CD4-positive, CD25-positive, alpha-beta regulatory T cell (primary cell): ENCODE measurements around the gene RHOT2. TPM values are rescaled to one million over a fixed set of nuclear protein-coding genes. Genes with fewer than 3 reads are reported as not detected.

Source experiments
- ATAC-seq, 2 donors: fragments of 150-1000 bp; cut with Tn5 transposase; one replicate each; pipeline ENCODE4 v1.10.0; 2021; ENCODE audit warnings: low read depth in 2 of 2, moderate number of reproducible peaks in 2 of 2, moderate library complexity in 1 of 2
- DNase-seq, 3 donors: peaks; one replicate each; pipeline versions ENCODE4 v3.0.0 to v3.0.0-alpha.2; 2012 to 2022; ENCODE audit warnings: mixed read lengths in 1 of 3
- H3K27ac ChIP-seq: one replicate; pipeline ENCODE4 v1.7.0; 2013; ENCODE audit warnings: mild to moderate bottlenecking, low read length; ENCODE audit not compliant: insufficient read depth, poor library complexity, severe bottlenecking
- H3K27me3 ChIP-seq: one replicate; pipeline ENCODE4 v1.7.0; 2013; ENCODE audit warnings: low read length; ENCODE audit not compliant: control insufficient read depth, insufficient read depth
- H3K36me3 ChIP-seq: one replicate; pipeline ENCODE4 v1.7.0; 2013; ENCODE audit warnings: mild to moderate bottlenecking, low read length, moderate library complexity; ENCODE audit not compliant: control insufficient read depth, insufficient read depth
- H3K4me1 ChIP-seq: 2 replicates; pipeline ENCODE4 v1.7.0; 2013; ENCODE audit warnings: mild to moderate bottlenecking, low read length; ENCODE audit not compliant: insufficient read depth, control insufficient read depth, poor library complexity, severe bottlenecking
- H3K4me3 ChIP-seq: one replicate; pipeline ENCODE4 v1.7.0; 2013; ENCODE audit warnings: low read depth, mild to moderate bottlenecking, low read length, moderate library complexity
- H3K9me3 ChIP-seq, 2 experiments: 1 replicate in 1 of 2; 2 replicates in 1 of 2; pipeline ENCODE4 v1.7.0; 2013; ENCODE audit warnings: low read length in 2 of 2, mild to moderate bottlenecking in 1 of 2, moderate library complexity in 1 of 2; ENCODE audit not compliant: control insufficient read depth in 2 of 2
- H3K27ac Mint-ChIP-seq, 3 donors: one replicate each; pipeline ENCODE4 v1.8.0; 2020 to 2022; ENCODE audit warnings: mild to moderate bottlenecking in 3 of 3, mixed read lengths in 3 of 3, moderate library complexity in 2 of 3
- H3K27me3 Mint-ChIP-seq: one replicate; pipeline ENCODE4 v1.8.0; 2022; ENCODE audit warnings: mild to moderate bottlenecking, mixed read lengths
- H3K36me3 Mint-ChIP-seq: one replicate; pipeline ENCODE4 v1.8.0; 2020; ENCODE audit warnings: mixed read lengths
- H3K4me1 Mint-ChIP-seq, 4 donors: one replicate each; pipeline ENCODE4 v1.8.0; 2020 to 2022; ENCODE audit warnings: mixed read lengths in 4 of 4, mild to moderate bottlenecking in 1 of 4
- H3K4me3 Mint-ChIP-seq, 4 donors: one replicate each; pipeline ENCODE4 v1.8.0; 2020 to 2022; ENCODE audit warnings: mild to moderate bottlenecking in 4 of 4, mixed read lengths in 4 of 4, moderate library complexity in 3 of 4
- H3K9me3 Mint-ChIP-seq, 7 donors: one replicate each; pipeline ENCODE4 v1.8.0; 2020 to 2022; ENCODE audit warnings: mixed read lengths in 7 of 7, mild to moderate bottlenecking in 3 of 7, moderate library complexity in 2 of 7
- polyA plus RNA-seq, 4 donors: library from polyadenylated mRNA; unstranded; fragments of 300-500 nt; fragmentation: Illumina TruSeq; gene quantifications; one replicate each; pipeline ENCODE4 v1.2.3, GENCODE V29; 2021
- total RNA-seq: library from RNA; stranded (reverse); gene quantifications from one replicate; pipeline ENCODE4 v1.2.3, GENCODE V29; 2022

Gene RHOT2
- total and polyA plus RNA-seq, 5 donors from 2014 or later = 34.3 to 212 (median 41.8) TPM

DNA sequence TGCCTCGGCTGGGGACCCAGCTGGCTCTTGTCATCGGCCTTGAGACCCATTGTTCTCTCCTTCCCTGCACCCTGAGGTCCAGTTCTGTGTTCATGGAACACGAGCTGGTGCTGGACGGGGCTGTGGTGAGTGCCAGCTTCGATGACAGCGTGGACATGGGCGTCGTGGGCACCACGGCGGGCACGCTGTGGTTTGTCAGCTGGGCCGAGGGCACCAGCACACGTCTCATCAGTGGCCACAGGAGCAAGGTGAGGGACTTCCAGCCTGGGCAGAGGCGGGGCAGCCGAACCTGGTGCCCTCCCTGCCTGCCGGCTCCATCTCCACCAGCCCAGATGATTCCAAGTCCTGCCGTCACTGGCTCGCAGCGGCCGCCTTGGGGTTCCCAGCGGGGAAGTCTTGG, 5.3 kb upstream of the RHOT2 start:
- no peak overlapping the region for H3K27ac ChIP-seq
- peaks cover 15% of the 10 kb centered on the region for H3K4me1 ChIP-seq
- no peaks in the 10 kb centered on the region for H3K36me3 ChIP-seq
- Mint-ChIP-seq H3K27ac (no peak overlapping the region), H3K36me3 (no peaks in the 10 kb centered on the region), H3K4me1 (peaks cover 0 to 9% (median 1%) of the 10 kb centered on the region in 4 donors), H3K9me3 (no peaks in the 10 kb centered on the region), H3K27me3 (no peaks in the 10 kb centered on the region), H3K4me3 (no peak overlapping the region)
- no peak overlapping the region for H3K4me3 ChIP-seq
- ATAC-seq = no peak
- no peak for DNase-seq
- no peaks in the 10 kb centered on the region for H3K27me3 ChIP-seq
- no peaks in the 10 kb centered on the region for H3K9me3 ChIP-seq

- Histone ChIP-seq H3K4me1 (peaks cover 25% of the 10 kb centered on the region), H3K27ac (no peak overlapping the region), H3K9me3 (no peaks in the 10 kb centered on the region), H3K4me3 (no peak overlapping the region), H3K36me3 (peaks cover 8% of the 10 kb centered on the region), H3K27me3 (no peaks in the 10 kb centered on the region)
- Mint-ChIP-seq H3K4me1 (peaks cover 0 to 15% (median 2%) of the 10 kb centered on the region in 4 donors), H3K36me3 (no peaks in the 10 kb centered on the region), H3K27ac (no peak overlapping the region), H3K27me3 (no peaks in the 10 kb centered on the region), H3K4me3 (no peak overlapping the region), H3K9me3 (no peaks in the 10 kb centered on the region)
- no peak for DNase-seq
- ATAC-seq = no peak
Measured at GRCh38 chr16:666572-666971, 1.4 kb upstream of the RHOT2 start.

DNA sequence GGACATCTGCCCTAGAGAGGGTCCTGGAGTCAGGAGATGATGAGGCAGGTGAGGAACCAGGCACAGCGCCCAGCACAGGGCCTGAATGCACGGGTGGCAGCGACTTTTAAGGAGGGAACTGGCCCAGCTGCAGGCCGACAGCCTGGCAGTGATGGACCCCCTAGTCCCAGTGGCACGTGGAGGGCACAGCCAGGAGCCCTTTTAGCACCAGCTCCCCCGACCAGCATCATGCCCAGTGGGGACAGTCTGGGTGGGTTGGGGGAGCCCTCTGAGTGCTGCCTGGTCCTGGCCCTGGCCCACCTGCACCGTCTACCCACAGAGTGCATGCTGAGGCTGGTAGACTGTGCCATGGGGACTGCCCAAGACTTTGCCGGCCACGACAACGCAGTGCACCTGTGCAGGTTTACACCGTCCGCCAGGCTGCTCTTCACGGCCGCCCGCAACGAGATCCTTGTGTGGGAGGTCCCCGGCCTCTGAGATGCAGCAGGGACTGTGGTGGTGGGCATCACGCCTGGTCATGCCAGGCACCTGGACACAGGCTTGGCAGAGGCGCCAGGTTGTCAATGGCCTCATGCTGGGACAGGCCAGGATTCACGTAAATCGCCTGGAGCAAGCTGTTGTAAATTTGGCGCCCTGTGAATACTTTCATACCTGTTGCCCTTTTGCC, 686 bp upstream of the RHOT2 start:
- ATAC-seq = no peak
- H3K4me3 ChIP-seq = peak overlapping the region; percentile 64
- peaks cover 25% of the 10 kb centered on the region for H3K4me1 ChIP-seq
- peaks cover 12% of the 10 kb centered on the region for H3K36me3 ChIP-seq
- no peaks in the 10 kb centered on the region for H3K27me3 ChIP-seq
- H3K4me1 Mint-ChIP-seq = peaks cover 0 to 15% (median 2%) of the 10 kb centered on the region in 4 donors
- no peaks in the 10 kb centered on the region for H3K9me3 ChIP-seq
- H3K9me3 Mint-ChIP-seq = no peaks in the 10 kb centered on the region
- peak overlapping the region; percentile 78 to 89 (median 84) for H3K4me3 Mint-ChIP-seq
- H3K27me3 Mint-ChIP-seq = no peaks in the 10 kb centered on the region
- peak overlapping the region; percentile 74 to 87 (median 79) for H3K27ac Mint-ChIP-seq
- peak overlapping the region; percentile 75 for H3K27ac ChIP-seq
- no peaks in the 10 kb centered on the region for H3K36me3 Mint-ChIP-seq
- DNase-seq = no peak

GRCh38 chr16:668519-669171, 713 bp downstream of the RHOT2 start:
- peaks cover 0 to 12% (median 2%) of the 10 kb centered on the region in 4 donors for H3K4me1 Mint-ChIP-seq
- DNase-seq = no peak
- no peak for ATAC-seq

GRCh38 chr16:669666-670065, 1.7 kb downstream of the RHOT2 start:
- Mint-ChIP-seq H3K36me3 (no peaks in the 10 kb centered on the region), H3K9me3 (no peaks in the 10 kb centered on the region), H3K27me3 (no peaks in the 10 kb centered on the region), H3K27ac (peak overlapping the region in 1 of 3 donors; percentile 65), H3K4me1 (peaks cover 0 to 13% (median 2%) of the 10 kb centered on the region in 4 donors), H3K4me3 (peak overlapping the region; percentile 38 to 75 (median 60))
- H3K4me3 ChIP-seq = no peak overlapping the region
- H3K27ac ChIP-seq = no peak overlapping the region
- H3K9me3 ChIP-seq = no peaks in the 10 kb centered on the region
- H3K36me3 ChIP-seq = peaks cover 17% of the 10 kb centered on the region
- ATAC-seq (no peak), DNase-seq (no peak)
- peaks cover 26% of the 10 kb centered on the region for H3K4me1 ChIP-seq
- H3K27me3 ChIP-seq = no peaks in the 10 kb centered on the region

More at GRCh38 chr16:668519-669171, 713 bp downstream of the RHOT2 start:
- Histone ChIP-seq H3K9me3 (no peaks in the 10 kb centered on the region), H3K4me3 (no peak overlapping the region), H3K27me3 (no peaks in the 10 kb centered on the region), H3K27ac (peak overlapping the region; percentile 75), H3K4me1 (peaks cover 25% of the 10 kb centered on the region), H3K36me3 (peaks cover 17% of the 10 kb centered on the region)
- peak overlapping the region in 1 of 3 donors; percentile 67 for H3K27ac Mint-ChIP-seq
- no peaks in the 10 kb centered on the region for H3K9me3 Mint-ChIP-seq
- H3K36me3 Mint-ChIP-seq = no peaks in the 10 kb centered on the region
- no peaks in the 10 kb centered on the region for H3K27me3 Mint-ChIP-seq
- H3K4me3 Mint-ChIP-seq = peak overlapping the region in 3 of 4 donors; percentile 75 to 91 (median 78)

- Histone ChIP-seq H3K36me3 (peaks cover 17% of the 10 kb centered on the region), H3K4me3 (no peak overlapping the region), H3K9me3 (no peaks in the 10 kb centered on the region), H3K27ac (no peak overlapping the region), H3K27me3 (no peaks in the 10 kb centered on the region), H3K4me1 (peaks cover 36% of the 10 kb centered on the region)
- Mint-ChIP-seq H3K4me3 (peak overlapping the region in 3 of 4 donors; percentile 66 to 71 (median 67)), H3K9me3 (no peaks in the 10 kb centered on the region), H3K27me3 (no peaks in the 10 kb centered on the region), H3K36me3 (no peaks in the 10 kb centered on the region), H3K27ac (no peak overlapping the region), H3K4me1 (peaks cover 0 to 20% (median 2%) of the 10 kb centered on the region in 4 donors)
- DNase-seq (no peak), ATAC-seq (no peak)
Measured at GRCh38 chr16:670485-671352, 2.8 kb downstream of the RHOT2 start.

DNA sequence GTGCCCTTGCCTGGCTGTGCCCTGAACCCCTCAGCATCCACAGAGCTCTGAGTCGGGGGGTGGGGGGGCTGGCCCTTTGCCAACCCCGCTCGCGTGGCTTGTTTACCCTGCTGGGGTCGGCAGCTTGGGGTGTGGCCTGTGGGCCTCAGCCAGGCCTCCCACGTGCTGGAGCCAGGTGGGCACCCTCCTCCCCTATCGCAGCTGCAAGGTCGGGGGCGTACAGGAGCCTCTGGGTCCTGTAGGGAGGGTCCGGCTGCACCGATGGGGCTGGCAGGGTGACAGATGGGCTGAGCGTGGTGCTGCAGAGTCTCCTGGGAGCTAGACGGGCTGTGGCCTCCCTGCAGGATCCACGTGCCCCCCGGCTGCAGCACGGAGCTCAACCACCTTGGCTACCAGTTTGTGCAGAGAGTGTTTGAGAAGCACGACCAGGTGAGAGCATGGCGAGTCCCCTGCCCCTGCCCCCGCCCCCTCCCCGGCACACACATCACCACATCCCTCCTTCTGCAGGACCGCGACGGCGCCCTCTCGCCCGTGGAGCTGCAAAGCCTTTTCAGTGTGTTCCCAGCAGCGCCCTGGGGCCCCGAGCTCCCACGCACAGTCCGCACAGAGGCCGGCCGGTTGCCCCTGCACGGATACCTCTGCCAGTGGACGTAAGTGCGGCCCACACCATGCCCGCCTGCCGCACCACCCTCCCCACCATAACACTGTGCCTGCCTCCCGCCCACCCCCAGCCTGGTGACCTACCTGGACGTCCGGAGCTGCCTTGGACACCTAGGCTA, 3.6 kb downstream of the RHOT2 start:
- Mint-ChIP-seq H3K9me3 (no peaks in the 10 kb centered on the region), H3K27ac (no peak overlapping the region), H3K4me3 (peak overlapping the region in 3 of 4 donors; percentile 56 to 66 (median 61)), H3K27me3 (no peaks in the 10 kb centered on the region), H3K4me1 (peaks cover 0 to 20% (median 2%) of the 10 kb centered on the region in 4 donors), H3K36me3 (no peaks in the 10 kb centered on the region)
- H3K27ac ChIP-seq = no peak overlapping the region
- DNase-seq (no peak), ATAC-seq (no peak)
- peaks cover 36% of the 10 kb centered on the region for H3K4me1 ChIP-seq
- no peaks in the 10 kb centered on the region for H3K9me3 ChIP-seq
- H3K36me3 ChIP-seq = peaks cover 17% of the 10 kb centered on the region
- H3K4me3 ChIP-seq = no peak overlapping the region
- no peaks in the 10 kb centered on the region for H3K27me3 ChIP-seq
